Neutrophil (primary cell): ENCODE measurements around the gene MMD2.
"Not testable (repeated sequence)": the region's sequence is repeated elsewhere in the genome, so short reads cannot be mapped to it uniquely, and the experiment has no call there.

Experiments used
- H3K27ac ChIP-seq: fragments of 200-600 bp; sonication (generic); 2 replicates; pipeline ENCODE4 v1.5.1; 2016; ENCODE audit warnings: mild to moderate bottlenecking, moderate library complexity
- H3K27me3 ChIP-seq: fragments of 200-600 bp; sonication (generic); 2 replicates; pipeline ENCODE4 v1.6.0; 2016; ENCODE audit warnings: mild to moderate bottlenecking
- H3K36me3 ChIP-seq: fragments of 200-600 bp; sonication (generic); 2 replicates; pipeline ENCODE4 v1.5.1; 2017
- H3K4me1 ChIP-seq, 2 experiments: fragments of 200-600 bp in 1 of 2; sonication (generic) in 1 of 2; 1 replicate in 1 of 2; 2 replicates in 1 of 2; pipeline versions ENCODE4 v1.5.1 to v1.6.1; 2013 to 2016; ENCODE audit warnings: low read depth in 1 of 2, low read length in 1 of 2, mild to moderate bottlenecking in 1 of 2, moderate library complexity in 1 of 2; ENCODE audit not compliant: control insufficient read depth in 1 of 2, insufficient read depth in 1 of 2
- H3K4me3 ChIP-seq, 2 experiments: fragments of 200-600 bp in 1 of 2; sonication (generic) in 1 of 2; 1 replicate in 1 of 2; 2 replicates in 1 of 2; pipeline ENCODE4 v1.5.1; 2013 to 2016; ENCODE audit warnings: low read depth in 1 of 2, low read length in 1 of 2, mild to moderate bottlenecking in 1 of 2, moderate library complexity in 1 of 2
- H3K9me3 ChIP-seq: fragments of 200-600 bp; sonication (generic); 2 replicates; pipeline ENCODE4 v1.5.1; 2016
- CTCF ChIP-seq: fragments of 200-600 bp; sonication (generic); IDR thresholded peaks from 2 replicates; pipeline ENCODE4 v1.5.1; 2016; ENCODE audit warnings: antibody characterized with exemption

The MMD2 gene

GRCh38 chr7:4998910-4999309, 39.9 kb upstream of the MMD2 start:
- peaks cover 50% of the 10 kb centered on the region for H3K36me3 ChIP-seq
- no peak overlapping the region for H3K27ac ChIP-seq
- H3K9me3 ChIP-seq: no peaks in the 10 kb centered on the region
- no peaks in the 10 kb centered on the region for H3K27me3 ChIP-seq
- TF ChIP-seq CTCF: no peak
- no peaks in the 10 kb centered on the region for H3K4me1 ChIP-seq
- H3K4me3 ChIP-seq: no peak overlapping the region

- peaks cover 56% of the 10 kb centered on the region for H3K36me3 ChIP-seq
- H3K4me1 ChIP-seq: no peaks in the 10 kb centered on the region
- TF ChIP-seq CTCF: no peak
- no peak overlapping the region for H3K27ac ChIP-seq
- no peaks in the 10 kb centered on the region for H3K27me3 ChIP-seq
- H3K4me3 ChIP-seq: no peak overlapping the region
- H3K9me3 ChIP-seq: no peaks in the 10 kb centered on the region
Measured at GRCh38 chr7:4998244-4998643, 39.3 kb upstream of the MMD2 start.

GRCh38 chr7:4996696-4997222, 37.8 kb upstream of the MMD2 start:
- Histone ChIP-seq H3K4me1 (no peaks in the 10 kb centered on the region), H3K36me3 (peaks cover 70% of the 10 kb centered on the region), H3K4me3 (no peak overlapping the region), H3K27me3 (no peaks in the 10 kb centered on the region), H3K9me3 (no peaks in the 10 kb centered on the region), H3K27ac (no peak overlapping the region)
- no peak for TF ChIP-seq CTCF

- H3K27ac ChIP-seq: no peak overlapping the region
- H3K4me3 ChIP-seq: no peak overlapping the region
- no peak for TF ChIP-seq CTCF
- peaks cover 73% of the 10 kb centered on the region for H3K36me3 ChIP-seq
- H3K4me1 ChIP-seq: no peaks in the 10 kb centered on the region
- H3K27me3 ChIP-seq: no peaks in the 10 kb centered on the region
- H3K9me3 ChIP-seq: no peaks in the 10 kb centered on the region
Measured at GRCh38 chr7:4995429-4995969, 36.5 kb upstream of the MMD2 start.

- Histone ChIP-seq H3K9me3 (no peaks in the 10 kb centered on the region), H3K4me3 (no peak overlapping the region), H3K27ac (no peak overlapping the region), H3K36me3 (peaks cover 69% of the 10 kb centered on the region), H3K27me3 (no peaks in the 10 kb centered on the region), H3K4me1 (peaks cover 4 to 7% of the 10 kb centered on the region in 2 experiments)
- TF ChIP-seq CTCF: no peak
Measured at GRCh38 chr7:4993471-4993870, 34.5 kb upstream of the MMD2 start.

GRCh38 chr7:4982741-4983140, 23.8 kb upstream of the MMD2 start:
- H3K4me3 ChIP-seq, H3K9me3 ChIP-seq, H3K4me1 ChIP-seq, H3K27ac ChIP-seq, H3K27me3 ChIP-seq: not testable (repeated sequence)
- peaks cover 42% of the 10 kb centered on the region for H3K36me3 ChIP-seq

GRCh38 chr7:4981295-4981890, 22.4 kb upstream of the MMD2 start:
- not testable (repeated sequence) for H3K27ac ChIP-seq, H3K4me1 ChIP-seq, H3K27me3 ChIP-seq, H3K9me3 ChIP-seq, H3K4me3 ChIP-seq
- peaks cover 43% of the 10 kb centered on the region for H3K36me3 ChIP-seq

- not testable (repeated sequence) for H3K9me3 ChIP-seq, H3K4me3 ChIP-seq, H3K27ac ChIP-seq, H3K4me1 ChIP-seq, H3K27me3 ChIP-seq
- peaks cover 20% of the 10 kb centered on the region for H3K36me3 ChIP-seq
Measured at GRCh38 chr7:4975626-4976025, 16.6 kb upstream of the MMD2 start.
